KMS-11 (cell line): ENCODE measurements around the gene FDX2.
A peak's percentile ranks its signal among the peaks of the same experiment; 100 is the strongest.

Experiments
- H2AFZ ChIP-seq: fragments of 200-600 bp; sonication (generic); 2 replicates; pipeline ENCODE4 v1.6.1; 2016; ENCODE audit warnings: antibody characterized with exemption, mixed run types, low read depth
- H3K27ac ChIP-seq: fragments of 200-600 bp; sonication (generic); 2 replicates; pipeline ENCODE4 v1.6.1; 2016; ENCODE audit warnings: mild to moderate bottlenecking, mixed run types
- H3K27me3 ChIP-seq: fragments of 200-600 bp; sonication (generic); 2 replicates; pipeline ENCODE4 v1.6.1; 2017; ENCODE audit warnings: mild to moderate bottlenecking, low read depth, mixed run types, moderate library complexity; ENCODE audit not compliant: insufficient read depth
- H3K36me3 ChIP-seq: fragments of 200-600 bp; sonication (generic); 2 replicates; pipeline ENCODE4 v1.6.1; 2017; ENCODE audit warnings: mild to moderate bottlenecking, mixed run types; ENCODE audit not compliant: insufficient read depth
- H3K4me1 ChIP-seq: fragments of 200-600 bp; sonication (generic); 2 replicates; pipeline ENCODE4 v1.6.1; 2016; ENCODE audit warnings: mild to moderate bottlenecking, low read depth, mixed run types; ENCODE audit not compliant: poor library complexity, severe bottlenecking
- H3K4me2 ChIP-seq: fragments of 200-600 bp; sonication (generic); 2 replicates; pipeline ENCODE4 v1.7.0; 2016; ENCODE audit warnings: mild to moderate bottlenecking, mixed run types
- H3K4me3 ChIP-seq: fragments of 200-600 bp; sonication (generic); IDR thresholded peaks from 2 replicates; pipeline ENCODE4 v1.6.1; 2017; ENCODE audit warnings: low read depth, low read length, mixed read lengths; ENCODE audit not compliant: insufficient read depth
- H3K79me2 ChIP-seq: fragments of 200-600 bp; sonication (generic); 2 replicates; pipeline ENCODE4 v1.6.1; 2016; ENCODE audit warnings: low read depth, mixed run types; ENCODE audit not compliant: insufficient read depth
- H3K9ac ChIP-seq: fragments of 200-600 bp; sonication (generic); 2 replicates; pipeline ENCODE4 v1.6.1; 2016; ENCODE audit warnings: mild to moderate bottlenecking, mixed run types
- H4K20me1 ChIP-seq: fragments of 200-600 bp; sonication (generic); 2 replicates; pipeline ENCODE4 v1.6.1; 2016; ENCODE audit warnings: mild to moderate bottlenecking, mixed run types; ENCODE audit not compliant: insufficient read depth
- TF ChIP-seq, protein P1 (sequence below): fragments of 200-600 bp; sonication (generic); conservative IDR thresholded peaks from 2 replicates; pipeline ENCODE4 v1.6.1; 2017; ENCODE audit warnings: low read depth, mild to moderate bottlenecking, antibody characterized with exemption, low read length, moderate library complexity, mixed read lengths

The FDX2 gene

DNA sequence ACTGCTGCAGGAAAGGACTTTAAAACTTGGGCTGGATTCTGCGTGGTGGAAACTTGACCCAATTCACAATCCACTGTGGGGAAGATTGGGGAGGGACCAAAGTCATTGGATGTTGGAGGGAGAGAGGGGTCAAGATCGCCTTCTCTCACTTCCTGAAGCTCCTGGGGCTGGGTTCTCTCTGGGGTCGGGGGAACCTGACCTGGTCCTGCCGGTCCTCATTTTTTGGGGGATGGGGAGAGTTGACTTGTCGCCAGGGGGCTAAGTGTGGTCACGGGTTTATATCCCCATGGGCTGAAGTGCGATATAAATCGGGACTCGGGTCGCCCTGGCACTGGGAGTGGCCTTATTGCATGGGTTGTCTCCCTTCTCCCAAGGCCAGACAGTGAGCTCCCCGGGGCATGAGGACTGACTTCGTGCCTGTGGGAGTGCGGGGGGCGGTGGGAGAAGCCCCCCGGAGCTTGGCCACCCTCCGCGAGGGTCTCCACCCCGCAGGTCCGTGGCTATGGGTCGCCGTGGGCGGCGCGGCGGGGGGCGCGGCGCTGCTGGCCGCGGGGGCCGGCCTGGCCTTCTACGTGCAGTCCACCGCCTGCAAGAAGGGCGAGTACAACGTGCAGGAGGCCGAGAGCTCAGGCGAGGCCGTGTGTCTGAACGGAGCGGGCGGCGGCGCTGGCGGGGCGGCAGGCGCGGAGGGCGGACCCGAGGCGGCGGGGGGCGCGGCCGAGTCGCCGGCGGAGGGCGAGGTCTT lies 19.8 kb downstream of the FDX2 start:
- TF ChIP-seq, protein P1, sequence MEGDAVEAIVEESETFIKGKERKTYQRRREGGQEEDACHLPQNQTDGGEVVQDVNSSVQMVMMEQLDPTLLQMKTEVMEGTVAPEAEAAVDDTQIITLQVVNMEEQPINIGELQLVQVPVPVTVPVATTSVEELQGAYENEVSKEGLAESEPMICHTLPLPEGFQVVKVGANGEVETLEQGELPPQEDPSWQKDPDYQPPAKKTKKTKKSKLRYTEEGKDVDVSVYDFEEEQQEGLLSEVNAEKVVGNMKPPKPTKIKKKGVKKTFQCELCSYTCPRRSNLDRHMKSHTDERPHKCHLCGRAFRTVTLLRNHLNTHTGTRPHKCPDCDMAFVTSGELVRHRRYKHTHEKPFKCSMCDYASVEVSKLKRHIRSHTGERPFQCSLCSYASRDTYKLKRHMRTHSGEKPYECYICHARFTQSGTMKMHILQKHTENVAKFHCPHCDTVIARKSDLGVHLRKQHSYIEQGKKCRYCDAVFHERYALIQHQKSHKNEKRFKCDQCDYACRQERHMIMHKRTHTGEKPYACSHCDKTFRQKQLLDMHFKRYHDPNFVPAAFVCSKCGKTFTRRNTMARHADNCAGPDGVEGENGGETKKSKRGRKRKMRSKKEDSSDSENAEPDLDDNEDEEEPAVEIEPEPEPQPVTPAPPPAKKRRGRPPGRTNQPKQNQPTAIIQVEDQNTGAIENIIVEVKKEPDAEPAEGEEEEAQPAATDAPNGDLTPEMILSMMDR, result no peak
- Histone ChIP-seq H4K20me1 (no peaks in the 10 kb centered on the region), H3K4me2 (peak overlapping the region; percentile 77), H3K4me1 (peaks cover 19% of the 10 kb centered on the region), H3K36me3 (no peaks in the 10 kb centered on the region), H3K27me3 (peaks cover 12% of the 10 kb centered on the region; the same call in 1 of the 2 replicates), H2AFZ (peak overlapping the region; percentile 93), H3K9ac (no peak overlapping the region), H3K27ac (no peak overlapping the region), H3K79me2 (no peaks in the 10 kb centered on the region), H3K4me3 (no peak overlapping the region)

DNA sequence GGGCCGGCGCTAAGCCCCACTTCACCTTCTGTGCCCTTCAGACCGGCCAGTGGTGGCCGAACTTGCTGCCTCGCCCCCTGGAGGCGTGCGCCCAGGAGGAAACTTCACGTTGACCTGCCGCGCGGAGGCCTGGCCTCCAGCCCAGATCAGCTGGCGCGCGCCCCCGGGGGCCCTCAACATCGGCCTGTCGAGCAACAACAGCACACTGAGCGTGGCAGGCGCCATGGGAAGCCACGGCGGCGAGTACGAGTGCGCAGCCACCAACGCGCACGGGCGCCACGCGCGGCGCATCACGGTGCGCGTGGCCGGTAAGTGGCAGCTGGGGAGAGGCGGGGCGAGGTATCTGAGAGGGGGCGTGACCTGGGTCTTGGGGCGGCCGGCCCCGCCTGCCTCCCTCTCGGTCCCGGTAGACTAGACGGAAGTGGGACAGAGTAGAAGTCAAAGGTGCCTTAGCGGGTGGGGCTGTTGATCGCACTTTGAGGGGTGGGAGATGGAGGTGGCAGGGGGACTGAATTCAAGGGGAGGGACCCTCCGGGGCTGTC lies 20.4 kb downstream of the FDX2 start:
- Histone ChIP-seq H4K20me1 (no peaks in the 10 kb centered on the region), H3K27ac (no peak overlapping the region), H3K9ac (no peak overlapping the region), H3K4me3 (no peak overlapping the region), H3K27me3 (peaks cover 18% of the 10 kb centered on the region), H3K4me2 (peak overlapping the region; percentile 77), H3K4me1 (peaks cover 26% of the 10 kb centered on the region), H2AFZ (peak overlapping the region; percentile 93), H3K79me2 (no peaks in the 10 kb centered on the region), H3K36me3 (no peaks in the 10 kb centered on the region)
- TF ChIP-seq, protein P1, result no peak

DNA sequence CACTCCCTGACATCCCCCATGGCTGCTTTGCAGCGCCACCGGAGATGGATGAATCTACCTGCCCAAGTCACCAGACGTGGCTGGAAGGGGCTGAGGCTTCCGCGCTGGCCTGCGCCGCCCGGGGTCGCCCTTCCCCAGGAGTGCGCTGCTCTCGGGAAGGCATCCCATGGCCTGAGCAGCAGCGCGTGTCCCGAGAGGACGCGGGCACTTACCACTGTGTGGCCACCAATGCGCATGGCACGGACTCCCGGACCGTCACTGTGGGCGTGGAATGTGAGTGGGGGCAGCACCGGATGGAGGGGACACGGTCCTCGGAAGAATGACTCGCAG lies 21.5 kb downstream of the FDX2 start:
- TF ChIP-seq, protein P1, result no peak
- H2AFZ ChIP-seq, result no peak overlapping the region
- H3K4me1 ChIP-seq, result peaks cover 28% of the 10 kb centered on the region
- H3K4me3 ChIP-seq, result no peak overlapping the region
- H3K4me2 ChIP-seq, result no peak overlapping the region
- no peaks in the 10 kb centered on the region for H4K20me1 ChIP-seq
- no peaks in the 10 kb centered on the region for H3K36me3 ChIP-seq
- no peaks in the 10 kb centered on the region for H3K79me2 ChIP-seq
- H3K27me3 ChIP-seq, result peaks cover 26% of the 10 kb centered on the region
- H3K27ac ChIP-seq, result no peak overlapping the region
- H3K9ac ChIP-seq, result no peak overlapping the region

DNA sequence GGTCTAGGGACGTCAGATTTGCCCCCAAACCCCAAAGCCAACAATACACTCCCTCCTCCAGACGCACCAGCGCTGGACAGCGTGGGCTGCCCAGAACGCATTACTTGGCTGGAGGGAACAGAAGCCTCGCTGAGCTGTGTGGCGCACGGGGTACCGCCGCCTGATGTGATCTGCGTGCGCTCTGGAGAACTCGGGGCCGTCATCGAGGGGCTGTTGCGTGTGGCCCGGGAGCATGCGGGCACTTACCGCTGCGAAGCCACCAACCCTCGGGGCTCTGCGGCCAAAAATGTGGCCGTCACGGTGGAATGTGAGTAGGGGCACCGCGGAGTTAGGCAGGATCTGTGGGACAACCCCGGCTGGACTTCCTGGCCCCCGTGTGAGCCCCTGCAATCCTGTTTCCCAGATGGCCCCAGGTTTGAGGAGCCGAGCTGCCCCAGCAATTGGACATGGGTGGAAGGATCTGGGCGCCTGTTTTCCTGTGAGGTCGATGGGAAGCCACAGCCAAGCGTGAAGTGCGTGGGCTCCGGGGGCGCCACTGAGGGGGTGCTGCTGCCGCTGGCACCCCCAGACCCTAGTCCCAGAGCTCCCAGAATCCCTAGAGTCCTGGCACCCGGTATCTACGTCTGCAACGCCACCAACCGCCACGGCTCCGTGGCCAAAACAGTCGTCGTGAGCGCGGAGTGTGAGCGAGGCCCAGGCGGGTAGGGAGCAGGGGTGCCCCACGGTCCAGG lies 22.0 kb downstream of the FDX2 start:
- TF ChIP-seq, protein P1, result no peak
- Histone ChIP-seq H3K79me2 (no peaks in the 10 kb centered on the region), H3K27ac (no peak overlapping the region), H3K4me2 (no peak overlapping the region), H3K36me3 (no peaks in the 10 kb centered on the region), H3K4me3 (no peak overlapping the region), H3K4me1 (peaks cover 28% of the 10 kb centered on the region), H3K9ac (no peak overlapping the region), H4K20me1 (no peaks in the 10 kb centered on the region), H2AFZ (no peak overlapping the region), H3K27me3 (peaks cover 26% of the 10 kb centered on the region)
